GM19043 (cell line): ENCODE data around the gene FGG.
"Not testable (repeated sequence)": the region's sequence is repeated elsewhere in the genome, so short reads cannot be mapped to it uniquely, and the experiment has no call there.

Experiments
- ATAC-seq: cut with Tn5 transposase; IDR thresholded peaks from one replicate; pipeline ENCODE4 v1.9.1; 2021; ENCODE audit warnings: low read depth; ENCODE audit not compliant: unreplicated experiment

The FGG gene

DNA sequence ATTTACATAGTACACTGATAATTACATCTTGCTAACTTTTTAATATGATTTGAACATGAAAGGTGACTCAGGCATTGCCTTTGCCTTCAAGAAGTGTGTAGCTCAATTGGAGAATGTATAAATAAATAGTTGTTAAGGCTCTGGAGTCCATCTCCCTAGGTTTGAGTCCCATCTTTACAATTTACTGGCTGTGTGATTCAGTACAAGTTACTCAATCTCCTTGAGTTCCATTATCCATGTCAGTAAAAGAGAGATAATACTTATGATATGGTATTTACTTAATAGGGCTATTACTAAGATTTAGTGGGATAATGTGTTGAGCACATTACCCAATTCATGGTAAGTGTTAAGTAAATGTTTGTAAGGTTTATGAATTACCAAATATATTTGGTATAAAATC, 1.9 kb upstream of the FGG start:
- no peak for ATAC-seq

DNA sequence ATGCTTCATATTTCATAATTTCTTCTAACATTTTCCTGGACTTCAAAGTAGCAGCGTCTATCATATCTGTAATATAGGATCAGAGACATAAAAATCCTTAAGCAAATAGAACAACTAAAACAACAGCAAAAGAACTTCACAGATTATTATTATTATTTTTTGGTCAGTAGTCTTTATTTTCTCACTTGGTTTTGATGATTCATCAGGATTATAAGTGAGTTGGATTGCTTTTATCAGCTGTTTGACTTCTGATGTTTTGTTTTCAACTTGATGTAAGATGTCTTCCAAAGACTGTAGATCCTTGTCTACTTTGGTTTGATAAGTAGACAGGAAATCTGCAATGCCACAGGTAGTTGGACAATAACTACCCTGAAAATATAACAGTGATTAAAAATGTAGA, 623 bp downstream of the FGG start:
- no peak for ATAC-seq

DNA sequence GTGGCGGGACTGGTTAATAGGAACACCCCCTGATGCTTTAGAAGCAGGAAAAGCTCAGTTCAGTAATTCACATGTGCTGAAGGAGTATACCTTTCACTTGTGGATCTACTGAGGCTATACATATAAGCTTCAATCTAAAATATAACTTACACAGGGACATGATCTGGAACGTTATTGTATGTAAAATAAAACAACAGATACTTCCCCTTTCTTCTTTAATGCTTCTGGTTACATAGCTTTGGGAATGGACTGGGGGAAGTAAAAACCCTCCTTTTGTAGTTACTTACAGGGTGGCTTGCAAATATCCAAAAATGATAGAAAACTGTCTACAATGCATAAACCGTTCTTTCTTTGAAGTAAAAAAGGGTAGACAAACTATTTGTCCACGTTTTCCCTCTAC, 1.9 kb downstream of the FGG start:
- no peak for ATAC-seq

DNA sequence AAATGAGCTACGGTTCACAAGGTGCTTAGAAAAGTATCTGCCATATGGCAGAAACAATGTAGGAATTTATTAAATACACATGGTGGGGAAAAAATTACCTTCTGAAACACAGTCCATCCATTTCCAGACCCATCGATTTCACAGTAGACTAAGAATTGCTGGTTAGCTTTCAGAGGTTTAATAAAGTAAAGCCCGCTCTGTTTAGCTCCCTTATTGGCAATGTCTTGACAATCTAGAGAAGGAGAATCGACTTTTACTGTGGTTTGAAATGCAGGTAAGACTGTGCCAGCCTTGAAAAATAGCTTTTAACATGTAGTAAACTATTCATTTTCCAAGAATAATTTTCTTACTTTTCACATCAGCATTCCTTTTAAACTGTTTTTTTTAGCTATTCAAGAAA, 2.9 kb downstream of the FGG start:
- no peak for ATAC-seq

DNA sequence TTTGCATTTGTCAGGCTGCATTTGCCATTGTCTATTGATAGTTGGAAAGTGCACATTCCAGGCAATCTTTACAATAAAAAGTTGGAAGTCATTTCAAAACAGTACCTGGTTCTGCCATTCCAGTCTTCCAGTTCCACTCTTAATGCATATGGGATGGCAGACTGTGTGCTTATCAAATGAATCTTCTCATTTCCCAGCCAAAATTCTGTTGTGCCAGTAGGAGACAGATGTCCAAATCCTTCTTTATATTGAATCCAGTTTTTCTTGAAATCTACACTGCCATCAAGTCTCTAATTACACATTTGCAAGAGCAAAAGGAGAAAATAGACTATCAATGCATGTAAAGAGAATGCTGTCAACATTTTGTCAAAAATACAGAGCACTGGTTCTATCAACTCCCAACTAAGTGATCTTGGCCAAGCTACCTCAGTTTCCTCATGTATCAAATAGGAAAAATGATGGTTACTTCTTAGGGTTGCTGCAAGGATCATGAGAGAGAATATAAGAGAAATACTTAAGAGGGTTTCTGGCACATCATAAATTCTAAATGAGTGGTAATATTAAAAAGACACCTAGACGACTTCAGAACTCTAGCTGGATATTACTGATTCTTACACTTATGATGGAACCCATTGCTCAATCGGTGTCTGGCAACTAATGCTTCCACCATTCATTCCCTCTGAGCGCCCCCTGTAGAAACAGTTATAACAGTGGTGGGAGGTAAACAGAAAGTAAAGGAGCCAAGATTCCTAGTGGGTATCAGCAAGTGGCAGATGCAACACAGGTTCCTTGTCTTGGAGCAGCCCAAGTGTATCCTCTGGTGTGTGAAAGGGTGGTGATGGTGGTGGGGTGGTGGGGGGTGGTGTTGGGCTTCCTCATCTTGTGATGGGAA, 3.8 kb downstream of the FGG start:
- no peak for ATAC-seq

DNA sequence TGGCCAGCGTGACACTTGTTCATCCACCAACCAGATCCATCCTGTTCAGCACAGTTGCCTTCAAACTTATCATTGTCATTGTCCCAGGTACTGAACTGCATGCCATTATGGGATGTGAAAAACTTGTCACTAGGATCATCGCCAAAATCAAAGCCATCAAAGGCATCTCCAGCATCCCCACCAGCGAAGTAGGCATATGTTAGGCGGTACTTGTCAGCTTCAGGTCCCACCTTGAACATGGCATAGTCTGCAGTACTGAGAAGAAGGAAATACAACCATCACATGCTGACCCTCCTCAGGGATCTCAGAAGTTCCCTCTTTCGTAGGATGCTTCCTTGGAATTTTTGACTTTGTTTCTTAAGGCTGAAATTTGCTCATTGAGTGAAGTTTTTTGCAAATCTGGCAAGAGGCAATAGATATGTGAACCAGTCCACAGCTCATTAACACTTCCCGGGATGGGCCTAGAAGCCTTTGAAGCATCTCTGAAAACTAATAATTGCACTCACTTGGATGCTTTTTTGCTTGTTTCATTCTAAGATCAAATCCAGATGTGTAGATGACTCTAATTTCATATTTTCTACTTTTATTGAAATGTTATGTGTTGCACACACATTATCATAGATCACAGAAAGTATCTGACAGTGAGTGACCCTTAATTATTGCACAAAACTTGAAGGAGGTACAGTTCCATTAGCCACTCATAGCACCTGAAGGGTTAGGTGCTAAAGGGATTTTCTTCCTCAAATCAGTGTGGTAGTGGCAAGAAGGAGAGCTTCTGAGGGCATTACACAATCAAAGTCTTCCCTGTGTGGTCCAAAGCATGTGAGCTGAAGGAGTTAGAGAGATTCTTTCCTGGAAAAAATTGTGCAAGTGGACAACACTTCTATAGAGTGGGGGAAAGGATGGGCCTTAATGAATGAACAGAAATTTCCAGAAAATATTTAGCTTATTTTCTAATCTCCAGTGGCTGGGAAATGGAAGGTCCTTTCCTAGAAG, 5.4 kb downstream of the FGG start:
- ATAC-seq: no peak

DNA sequence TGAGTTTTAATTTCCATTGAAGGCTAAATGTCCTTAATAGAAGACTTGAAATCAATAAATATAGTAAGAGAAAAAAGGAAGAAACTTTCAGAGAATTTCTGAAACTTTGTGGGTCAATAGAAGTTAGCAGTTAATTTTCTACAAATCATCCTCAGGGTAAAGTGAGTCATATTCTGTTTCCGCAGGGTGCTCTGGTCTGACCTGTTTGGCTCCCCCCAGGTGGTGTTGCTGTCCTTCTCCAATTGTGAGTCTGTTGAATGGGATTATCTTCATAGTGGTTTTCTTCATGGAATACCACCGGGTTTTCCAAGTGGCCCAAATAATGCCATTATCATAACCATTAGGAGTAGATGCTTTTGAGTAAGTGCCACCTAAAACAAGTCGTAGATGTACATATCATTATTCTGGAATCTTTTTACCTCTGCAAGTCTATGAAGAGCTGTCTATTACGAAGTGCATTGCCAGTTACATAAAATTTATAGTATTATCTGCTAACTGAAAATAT, 7.7 kb downstream of the FGG start:
- ATAC-seq: no peak

DNA sequence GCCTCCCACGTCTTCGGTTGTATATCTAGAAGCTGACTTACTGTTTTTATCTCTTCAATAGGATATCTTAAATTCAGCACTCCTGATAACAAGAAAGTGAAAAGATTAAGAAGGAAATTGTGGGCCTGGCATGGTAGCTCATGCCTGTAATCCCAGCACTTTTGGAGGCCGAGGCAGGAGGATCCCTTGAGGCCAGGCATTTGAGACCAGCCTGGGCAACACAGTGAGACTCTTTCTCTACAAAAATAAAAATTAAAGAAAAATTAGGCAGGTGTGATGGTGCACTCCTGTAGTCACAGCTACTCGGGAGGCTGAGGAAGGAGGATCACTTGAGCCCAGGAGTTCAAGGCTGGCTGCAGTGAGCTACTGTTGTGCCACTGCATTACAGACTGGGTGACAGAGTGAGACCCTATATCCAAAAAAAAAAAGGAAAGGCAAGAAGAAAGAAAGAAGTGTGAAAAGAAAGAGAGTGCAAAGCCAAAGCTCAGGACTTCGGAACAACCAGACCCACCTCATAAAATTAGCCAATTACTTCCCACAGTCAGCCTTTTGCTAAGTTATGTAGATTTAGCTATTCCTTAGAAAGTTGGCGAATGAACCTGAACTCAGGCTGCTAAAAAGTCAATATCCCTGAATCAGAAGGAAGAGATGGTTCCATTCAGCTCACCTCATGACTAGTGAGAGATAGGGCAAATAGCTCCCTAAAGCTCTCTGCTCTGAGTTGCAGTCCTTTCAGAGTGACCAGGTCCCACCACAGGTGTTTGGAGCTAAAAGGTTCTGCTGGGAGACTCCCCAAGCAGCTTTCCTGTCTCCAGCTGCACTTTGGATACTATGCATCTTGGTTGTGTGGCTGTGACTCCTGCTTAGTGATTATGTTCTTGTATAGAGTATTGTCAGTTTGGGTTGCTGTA, 9.2 kb downstream of the FGG start:
- ATAC-seq: no peak

DNA sequence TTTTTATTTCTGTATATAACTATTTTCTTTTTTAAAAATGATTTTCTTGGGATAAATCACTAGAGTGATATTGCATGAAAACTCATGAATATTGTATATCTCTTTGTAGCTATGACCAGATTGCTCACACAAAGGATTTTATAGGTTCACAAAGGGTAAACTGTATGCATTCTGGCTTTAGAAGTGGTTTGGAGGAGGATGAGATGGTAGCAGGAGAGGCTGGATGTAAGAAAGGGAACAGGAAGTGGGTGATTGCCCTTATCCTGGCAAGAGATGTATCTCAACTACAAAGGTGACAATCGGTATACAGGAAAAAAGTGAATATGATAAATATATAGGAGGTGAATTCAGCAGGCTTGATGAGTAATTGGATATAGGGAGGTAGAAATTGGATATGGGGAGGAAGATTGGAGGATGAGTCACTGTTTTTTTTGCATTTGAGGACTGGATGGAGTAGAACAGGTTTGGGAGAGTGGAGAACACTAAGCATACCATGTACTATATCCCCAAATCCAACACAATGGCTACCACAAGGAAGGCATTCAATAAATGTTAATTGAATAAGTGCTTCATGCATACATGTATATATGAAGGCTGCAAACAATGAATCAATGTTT, 9.9 kb downstream of the FGG start:
- ATAC-seq: no peak

DNA sequence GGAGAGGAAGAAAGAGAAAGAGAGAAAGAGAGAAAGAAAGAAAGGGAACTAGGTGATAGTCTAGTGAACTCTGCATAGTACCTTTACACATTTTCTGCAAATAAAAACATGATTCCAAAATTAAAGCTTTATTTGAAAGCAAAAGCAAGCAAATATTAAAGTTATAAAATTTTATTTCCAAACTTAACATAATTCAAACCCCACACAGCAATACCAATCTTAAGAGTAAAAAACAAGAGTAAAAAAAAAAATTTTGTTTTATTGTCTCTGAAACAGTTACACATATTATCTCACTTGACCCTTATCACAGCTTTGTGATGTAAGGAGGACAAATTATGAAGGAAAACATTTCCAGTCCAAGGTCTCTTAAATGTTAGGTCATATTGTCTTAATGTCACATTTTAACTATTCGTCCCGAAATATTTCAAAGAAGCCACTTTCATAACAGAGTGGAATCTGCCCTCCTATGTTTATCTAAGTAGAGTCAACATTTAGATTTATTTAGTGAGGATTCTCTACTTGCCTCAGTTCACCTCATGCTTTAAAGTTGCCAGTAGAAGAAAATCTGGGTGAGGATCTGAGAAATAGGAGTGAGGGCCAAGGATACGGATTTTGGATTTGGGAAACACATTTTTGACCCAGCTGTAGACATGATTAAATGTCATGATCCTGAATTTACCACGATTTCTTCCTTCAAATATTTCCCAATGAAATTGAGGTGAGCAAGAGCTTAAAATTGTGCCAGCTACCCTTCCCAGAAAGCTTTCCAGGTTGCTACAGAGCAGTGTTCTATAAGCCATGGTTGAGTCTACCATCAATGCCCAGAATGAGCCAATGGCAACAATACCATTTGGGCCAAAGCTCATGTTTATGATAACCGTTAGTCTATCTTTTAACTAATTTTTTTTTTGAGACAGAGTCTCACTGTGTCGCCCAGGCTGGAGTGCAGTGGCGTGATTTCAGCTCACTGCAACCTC, 14.4 kb downstream of the FGG start:
- ATAC-seq: no peak

DNA sequence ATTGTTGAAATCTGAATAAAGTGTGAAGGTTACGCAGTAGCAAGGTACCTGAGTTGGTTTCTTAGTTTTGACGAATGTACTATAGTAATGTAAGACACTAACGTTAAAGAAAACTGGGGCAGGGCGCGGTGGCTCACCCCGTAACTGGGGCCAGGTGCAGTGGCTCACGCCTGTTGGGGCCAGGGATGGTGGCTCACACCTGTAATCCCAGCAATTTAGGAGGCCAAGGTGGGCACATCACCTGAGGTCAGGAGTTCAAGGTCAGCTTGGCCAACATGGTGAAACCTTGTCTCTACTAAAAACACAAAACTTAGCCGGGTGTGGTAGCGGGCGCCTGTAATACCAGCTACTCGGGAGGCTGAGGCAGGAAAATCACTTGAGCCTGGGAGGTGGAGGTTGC, 15.2 kb downstream of the FGG start:
- not testable (repeated sequence) for ATAC-seq

DNA sequence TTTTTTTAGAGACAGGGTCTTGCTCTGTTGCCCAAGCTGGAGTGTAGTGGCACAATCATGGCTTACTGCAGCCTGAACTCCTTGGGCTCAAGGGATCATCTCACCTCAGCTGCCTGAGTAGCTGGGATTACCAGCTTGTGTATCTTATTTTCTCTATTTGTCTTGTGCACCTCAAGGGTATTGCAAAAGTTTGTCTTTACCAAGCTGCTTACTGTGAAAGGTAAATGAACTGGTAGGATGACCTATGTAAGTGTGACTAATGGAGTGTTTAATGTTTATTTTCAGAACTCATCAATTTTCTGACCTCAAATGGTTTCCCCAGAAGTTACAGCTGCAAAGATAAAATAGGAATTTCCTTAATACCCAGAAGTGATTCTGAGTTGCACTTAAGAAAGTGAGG, 16.6 kb downstream of the FGG start:
- no peak for ATAC-seq

DNA sequence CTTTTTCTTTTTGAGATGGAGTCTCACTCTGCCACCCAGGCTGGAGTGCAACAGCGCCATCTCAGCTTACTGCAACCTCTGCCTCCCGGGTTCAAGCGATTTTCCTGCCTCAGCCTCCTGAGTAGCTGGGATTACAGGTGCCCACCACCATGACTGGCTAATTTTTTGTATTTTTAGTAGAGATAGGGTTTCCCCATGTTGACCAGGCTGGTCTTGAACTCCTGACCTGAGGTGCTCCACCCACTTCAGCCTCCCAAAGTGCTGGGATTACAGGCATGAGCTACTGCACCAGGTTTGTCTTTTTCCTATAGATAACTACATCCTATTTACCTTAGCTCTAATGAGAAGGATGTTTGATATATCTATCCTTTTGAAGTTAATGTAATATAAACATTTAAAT, 18.1 kb downstream of the FGG start:
- ATAC-seq: not testable (repeated sequence)

DNA sequence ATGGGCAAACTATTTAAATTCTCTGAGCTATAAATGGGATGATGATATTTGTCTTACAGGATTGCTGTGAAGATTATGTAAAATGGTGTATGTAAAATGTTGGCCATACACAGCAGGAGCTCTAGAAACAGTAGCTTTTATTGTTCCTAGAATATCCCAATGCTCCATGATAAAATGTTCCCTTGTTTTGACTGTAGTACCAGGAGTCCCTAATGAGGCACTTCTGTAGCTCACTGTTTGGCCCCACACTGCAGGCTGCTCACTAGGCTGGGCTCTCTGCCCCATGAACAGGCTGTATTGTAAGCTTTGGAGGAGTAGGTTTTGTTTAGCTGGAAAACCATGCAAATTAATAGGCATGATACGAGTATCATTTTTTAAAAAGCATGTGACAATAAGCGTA, 18.6 kb downstream of the FGG start:
- no peak for ATAC-seq

DNA sequence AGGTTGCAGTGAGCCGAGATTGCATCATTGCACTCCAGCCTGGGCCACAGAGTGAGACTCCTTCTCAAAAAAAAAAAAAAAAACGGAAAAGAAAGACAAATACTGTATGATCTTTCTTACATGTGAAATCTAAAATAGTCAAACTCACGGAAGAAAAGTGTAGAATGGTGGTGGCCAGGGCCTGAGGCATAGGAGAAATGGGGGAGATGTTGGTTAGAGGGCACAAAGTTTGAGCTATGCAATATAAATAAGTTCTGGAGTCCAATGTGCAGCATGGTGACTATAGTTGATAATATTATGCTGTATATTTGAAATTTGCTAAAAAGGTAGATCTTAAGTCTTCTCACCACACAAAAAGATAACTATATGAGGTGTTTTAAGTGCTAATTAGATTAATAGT, 20.6 kb downstream of the FGG start:
- ATAC-seq: no peak

DNA sequence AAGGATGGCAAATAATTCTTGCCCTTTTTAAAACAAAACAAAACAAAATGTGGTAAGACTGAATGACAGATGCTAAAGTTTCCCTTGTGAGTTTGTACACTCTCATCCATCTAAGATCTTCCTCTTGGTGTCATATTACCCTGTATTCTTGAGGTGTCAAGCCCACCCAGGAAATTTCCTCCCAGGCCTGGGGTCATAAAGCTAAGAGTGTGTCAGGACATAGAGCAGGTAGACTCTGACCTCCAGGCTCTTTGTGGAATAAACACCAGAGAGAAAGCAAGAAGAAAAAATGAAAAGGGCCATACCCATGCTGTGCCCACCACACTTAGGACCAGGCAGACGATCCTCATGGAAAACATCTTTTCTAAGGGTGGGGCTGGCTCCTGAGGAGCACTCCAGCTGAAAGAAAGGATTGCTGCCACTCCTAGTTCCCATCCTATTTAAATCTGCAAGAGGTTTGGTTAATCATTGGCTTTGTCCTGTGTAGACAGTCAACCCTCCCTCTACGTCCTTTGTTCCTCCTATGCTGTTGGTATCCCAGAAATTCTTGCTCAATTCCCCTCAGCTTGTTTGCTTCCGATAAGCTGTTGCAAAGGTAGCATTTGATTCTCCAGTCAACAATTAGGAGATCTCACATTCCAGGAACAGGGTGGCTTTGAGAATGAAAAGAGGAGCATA, 22.0 kb downstream of the FGG start, which contains the start of gene FGA:
TSS of gene FGA (minus strand) at position 414 of the 678 bp plus-strand sequence. CDS start at position 359, 55 bp downstream.
- ATAC-seq: no peak

DNA sequence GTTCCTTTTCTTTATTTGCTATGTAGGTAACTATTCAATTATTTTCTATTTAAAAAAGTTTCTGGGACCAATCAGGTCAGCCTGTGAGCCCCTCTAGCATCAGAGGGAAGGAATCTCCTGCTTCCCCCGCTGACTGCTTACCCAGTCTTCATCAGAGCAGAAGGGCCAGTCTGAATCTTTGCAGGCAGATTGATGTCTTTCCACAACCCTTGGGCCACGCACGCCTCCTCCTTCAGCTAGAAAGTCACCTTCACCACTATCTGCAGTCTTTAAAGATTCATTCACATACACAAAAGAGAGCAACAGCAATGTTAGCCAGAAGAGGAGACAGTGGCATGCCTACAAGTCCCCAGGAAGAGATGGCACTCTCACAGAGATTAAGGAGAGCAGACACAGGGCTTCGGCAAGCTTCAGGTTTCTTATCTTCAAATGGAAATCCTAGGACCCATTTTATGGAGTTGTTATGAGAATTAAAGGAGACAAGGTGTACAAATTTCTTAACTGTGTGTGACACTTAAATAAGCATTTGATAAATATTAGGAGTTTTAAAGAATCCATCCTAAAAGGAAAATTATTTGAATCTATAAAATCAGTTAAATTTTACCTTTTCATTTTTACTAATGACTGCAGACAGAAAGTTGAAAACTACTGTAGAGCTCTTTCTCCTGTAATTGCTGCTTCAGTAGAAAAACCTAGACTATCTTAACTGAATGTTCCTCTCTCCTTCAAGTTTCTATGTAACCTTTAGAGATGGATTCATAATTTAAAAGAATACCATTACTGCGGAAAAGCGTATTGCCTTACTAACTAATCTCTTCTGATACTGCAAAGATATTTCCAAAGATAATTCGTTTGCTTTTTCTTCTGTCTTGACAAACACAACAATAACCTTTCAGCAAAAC, 22.9 kb downstream of the FGG start:
- ATAC-seq: no peak
